Naive thymus-derived CD8-positive, alpha-beta T cell (primary cell): ENCODE measurements around the gene MZT2B. TPM values are rescaled to one million over a fixed set of nuclear protein-coding genes. Genes with fewer than 3 reads are reported as not detected.
"Not testable (repeated sequence)": the region's sequence is repeated elsewhere in the genome, so short reads cannot be mapped to it uniquely, and the experiment has no call there.

Source experiments
- ATAC-seq, 2 donors: fragments of 150-1000 bp; cut with Tn5 transposase in 1 of 2; sonication (Bioruptor Pico), chemical (Tn5 transposase) in 1 of 2; 1 replicate in 1 of 2; 2 replicates in 1 of 2; pipeline ENCODE4 v1.10.0; 2021; ENCODE audit warnings: mild to moderate bottlenecking in 2 of 2, moderate library complexity in 2 of 2
- POLR2A ChIA-PET: fragments of 350-600 bp; sonication (Branson Sonifier 250); formaldehyde crosslinking; loops from one replicate; lab custom pipeline; 2021; ENCODE audit warnings: antibody characterized with exemption; lab: Charles Lee
- DNase-seq, 10 donors: peaks; one replicate each; pipeline versions ENCODE4 v3.0.0 to v3.0.0-alpha.2; 2020 to 2022
- H3K27ac Mint-ChIP-seq, 10 donors: one replicate each; pipeline ENCODE4 v1.8.0; 2020 to 2022; ENCODE audit warnings: mild to moderate bottlenecking in 10 of 10, mixed read lengths in 10 of 10, moderate library complexity in 4 of 10, inconsistent platforms in 1 of 10
- H3K27me3 Mint-ChIP-seq, 5 donors: one replicate each; pipeline ENCODE4 v1.8.0; 2021 to 2022; ENCODE audit warnings: mixed read lengths in 5 of 5
- H3K36me3 Mint-ChIP-seq, 3 donors: one replicate each; pipeline ENCODE4 v1.8.0; 2020 to 2022; ENCODE audit warnings: mixed read lengths in 3 of 3, mild to moderate bottlenecking in 2 of 3, inconsistent platforms in 1 of 3
- H3K4me1 Mint-ChIP-seq, 4 donors: one replicate each; pipeline ENCODE4 v1.8.0; 2021 to 2022; ENCODE audit warnings: mixed read lengths in 4 of 4
- H3K4me3 Mint-ChIP-seq, 10 donors: one replicate each; pipeline ENCODE4 v1.8.0; 2020 to 2022; ENCODE audit warnings: mild to moderate bottlenecking in 10 of 10, mixed read lengths in 10 of 10, moderate library complexity in 6 of 10, inconsistent platforms in 1 of 10
- H3K9me3 Mint-ChIP-seq, 9 donors: one replicate each; pipeline ENCODE4 v1.8.0; 2020 to 2022; ENCODE audit warnings: mixed read lengths in 9 of 9, mild to moderate bottlenecking in 3 of 9, inconsistent platforms in 1 of 9, moderate library complexity in 1 of 9
- polyA plus RNA-seq, 3 donors: library from polyadenylated mRNA; unstranded; fragments of 300-500 nt; fragmentation: Illumina TruSeq; gene quantifications; one replicate each; pipeline ENCODE4 v1.2.3, GENCODE V29; 2021
- total RNA-seq, 8 experiments: library from RNA in 2 of 8; stranded (reverse) in 2 of 8; gene quantifications; one replicate each; pipeline ENCODE4 v1.2.3 and lab custom pipeline; 2021 to 2026

MZT2B gene
- total and polyA plus RNA-seq, 5 experiments from 2014 or later, result 171 to 217 (median 189) TPM

- ATAC-seq, H3K36me3 Mint-ChIP-seq, H3K9me3 Mint-ChIP-seq, POLR2A ChIA-PET, DNase-seq: not testable (repeated sequence)
- Mint-ChIP-seq H3K4me1 (peaks cover 5 to 14% (median 7%) of the 10 kb centered on the region in 4 donors), H3K27me3 (peaks cover 6 to 14% (median 10%) of the 10 kb centered on the region in 5 donors), H3K4me3 (peak overlapping the region in 8 of 10 donors; percentile 36 to 86 (median 62)), H3K27ac (peak overlapping the region in 3 of 10 donors; percentile 43 to 60 (median 53))
Measured at GRCh38 chr2:130142396-130143265, 39.4 kb upstream of the MZT2B start.

GRCh38 chr2:130143266-130144039 lies 38.6 kb upstream of the MZT2B start:
- H3K27me3 Mint-ChIP-seq, result peaks cover 6 to 14% (median 9%) of the 10 kb centered on the region in 5 donors
- POLR2A ChIA-PET, DNase-seq: not testable (repeated sequence)

DNA sequence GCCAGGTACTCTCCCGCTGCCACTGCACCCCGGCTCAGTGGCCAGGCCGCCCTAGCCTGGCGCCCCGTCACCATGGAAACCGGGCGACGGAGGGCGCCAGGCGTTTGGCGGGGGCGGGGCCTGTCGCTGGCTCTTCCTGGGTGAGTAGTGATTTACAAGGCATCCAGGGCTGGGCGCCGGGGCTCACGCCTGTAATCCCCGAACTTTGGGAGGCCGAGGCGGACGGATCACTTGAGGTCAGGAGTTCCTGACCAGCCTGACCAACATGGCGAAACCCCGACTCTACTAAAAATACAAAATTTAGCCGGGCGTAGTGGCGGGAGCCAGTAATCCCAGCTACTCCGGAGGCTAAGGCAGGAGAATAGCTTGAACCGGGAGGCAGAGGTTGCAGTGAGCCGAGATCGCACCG lies 37.1 kb upstream of the MZT2B start, which contains the start of gene CCDC74B:
Gene CCDC74B, minus strand, starts transcription at position 107 of the 409 bp plus-strand sequence. CDS start 116 bp downstream, outside the sequence.
- Mint-ChIP-seq H3K27ac (peak within 1 kb of the TSS in 2 of 10 donors; percentile 59 to 69), H3K4me1 (peaks cover 5 to 15% (median 7%) of the 10 kb centered on the region in 4 donors)

More at GRCh38 chr2:130143266-130144039, 38.6 kb upstream of the MZT2B start:
- ATAC-seq, H3K9me3 Mint-ChIP-seq, H3K36me3 Mint-ChIP-seq: not testable (repeated sequence)
- H3K4me3 Mint-ChIP-seq, result peak overlapping the region; percentile 42 to 86 (median 78)
- peaks cover 5 to 14% (median 7%) of the 10 kb centered on the region in 4 donors for H3K4me1 Mint-ChIP-seq
- peak overlapping the region in 3 of 10 donors; percentile 43 to 60 (median 58) for H3K27ac Mint-ChIP-seq

DNA sequence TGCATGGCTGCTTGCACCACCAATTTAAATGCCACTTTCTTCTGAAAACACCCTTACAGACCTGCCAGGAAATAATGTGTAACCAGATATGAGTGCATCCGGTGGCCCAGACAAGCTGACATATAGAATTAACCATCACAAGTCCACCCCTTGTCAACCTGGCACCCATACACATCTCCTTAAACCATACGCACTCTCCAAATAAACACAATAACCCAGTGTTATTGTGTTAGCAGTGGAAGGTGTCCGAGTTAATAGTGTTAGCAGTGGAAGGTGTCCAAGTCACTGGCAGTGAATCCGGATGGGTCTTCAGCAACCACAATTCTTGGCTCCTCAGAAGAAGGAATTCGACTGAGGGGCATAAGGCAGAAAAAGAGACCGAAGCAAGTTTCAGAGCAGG lies 33.5 kb upstream of the MZT2B start:
- H3K4me3 Mint-ChIP-seq, DNase-seq, ATAC-seq, H3K27me3 Mint-ChIP-seq, POLR2A ChIA-PET, H3K9me3 Mint-ChIP-seq, H3K4me1 Mint-ChIP-seq, H3K36me3 Mint-ChIP-seq: not testable (repeated sequence)
- peak overlapping the region in 1 of 10 donors; percentile 8 for H3K27ac Mint-ChIP-seq

More for the DNA sequence above, 37.1 kb upstream of the MZT2B start, which contains the start of gene CCDC74B:
- POLR2A ChIA-PET, result interaction anchor here (1.2 kb wide), 1 partner anchor 37 kb away, joined by 4 read pairs; the partner anchor contains the start of genes MZT2B and SMPD4
- DNase-seq, result peak; percentile 30 to 77 (median 52)
- H3K4me3 Mint-ChIP-seq, result peak within 1 kb of the TSS; percentile 71 to 87 (median 81)
- peak; percentile 87 to 93 for ATAC-seq
- not testable (repeated sequence) for H3K9me3 Mint-ChIP-seq, H3K36me3 Mint-ChIP-seq
- peaks cover 6 to 14% (median 9%) of the 10 kb centered on the region in 5 donors for H3K27me3 Mint-ChIP-seq

GRCh38 chr2:130150181-130151144 lies 31.6 kb upstream of the MZT2B start:
- H3K27ac Mint-ChIP-seq, result peak overlapping the region in 2 of 10 donors; percentile 30 to 71
- no peak for ATAC-seq
- no peak for DNase-seq
- POLR2A ChIA-PET, result interaction anchor here (0.6 kb wide), 1 partner anchor 29 kb away, joined by 4 read pairs; no protein-coding TSS in a partner anchor
- H3K4me1 Mint-ChIP-seq, result peaks cover 0 to 1% (median under 1%) of the 10 kb centered on the region in 4 donors
- peaks cover 0 to 16% (median 2%) of the 10 kb centered on the region in 3 donors for H3K36me3 Mint-ChIP-seq
- H3K27me3 Mint-ChIP-seq, result peaks cover 0 to 5% (median 3%) of the 10 kb centered on the region in 5 donors
- peak overlapping the region in 1 of 10 donors; percentile 56 for H3K4me3 Mint-ChIP-seq
- no peaks in the 10 kb centered on the region for H3K9me3 Mint-ChIP-seq

DNA sequence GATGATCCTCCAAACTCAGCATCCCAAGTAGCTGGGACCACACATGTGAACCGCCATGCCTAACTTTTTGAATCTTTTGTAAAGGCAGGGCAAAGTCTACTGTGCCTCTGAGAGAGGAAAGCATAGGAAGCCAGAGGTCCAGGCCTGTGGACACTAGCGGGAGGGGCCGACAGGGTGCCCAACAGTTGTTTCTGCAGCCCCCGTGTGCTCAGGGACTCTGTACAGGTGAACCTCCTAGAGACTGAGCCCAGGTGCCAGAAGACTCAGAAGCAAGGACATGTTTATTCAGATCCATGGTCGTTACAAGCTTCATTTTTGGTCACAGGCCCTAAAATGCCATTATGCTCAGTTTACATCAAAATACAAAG lies 30.9 kb upstream of the MZT2B start:
- H3K27me3 Mint-ChIP-seq, H3K27ac Mint-ChIP-seq, POLR2A ChIA-PET, H3K9me3 Mint-ChIP-seq, DNase-seq, ATAC-seq, H3K4me1 Mint-ChIP-seq, H3K4me3 Mint-ChIP-seq: not testable (repeated sequence)
- H3K36me3 Mint-ChIP-seq, result peaks cover 0 to 16% (median 2%) of the 10 kb centered on the region in 3 donors

DNA sequence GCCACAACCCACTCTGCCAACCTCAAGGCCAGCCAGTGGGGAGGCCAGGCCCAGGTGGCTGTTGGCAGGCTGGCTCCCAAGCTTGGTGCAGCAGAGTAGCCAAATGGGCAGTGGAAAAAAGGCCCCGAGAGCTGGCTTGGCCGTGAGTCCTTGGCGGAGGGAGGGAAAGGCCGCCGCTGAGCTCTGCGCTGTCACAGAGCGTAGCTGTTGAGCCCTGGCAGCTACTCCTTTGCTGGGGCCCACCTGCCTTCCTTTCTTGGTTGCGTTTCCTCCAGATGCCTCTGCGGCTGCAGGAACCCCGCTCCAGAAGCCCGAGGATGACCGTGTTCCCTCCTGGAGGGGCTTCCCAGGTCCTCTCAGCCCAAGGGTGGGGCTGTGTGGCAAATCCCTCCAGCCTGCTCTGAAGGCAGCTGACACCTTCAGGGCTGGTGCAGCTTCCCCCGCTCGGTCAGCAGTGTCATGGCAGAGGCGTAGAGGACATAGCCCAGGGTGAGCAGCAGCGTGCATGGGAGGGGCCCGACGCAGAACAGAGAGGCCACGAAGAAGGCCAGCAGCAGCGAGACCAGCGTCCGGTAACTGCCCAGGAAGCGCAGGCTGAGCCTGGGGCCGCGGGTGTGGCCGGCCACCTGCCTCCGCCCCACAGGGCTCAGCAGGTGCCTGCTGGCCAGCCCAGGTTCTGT lies 29.8 kb upstream of the MZT2B start:
- H3K27me3 Mint-ChIP-seq, H3K4me1 Mint-ChIP-seq, H3K9me3 Mint-ChIP-seq, POLR2A ChIA-PET, DNase-seq, H3K4me3 Mint-ChIP-seq, ATAC-seq, H3K27ac Mint-ChIP-seq: not testable (repeated sequence)
- peaks cover 0 to 16% (median 2%) of the 10 kb centered on the region in 3 donors for H3K36me3 Mint-ChIP-seq

DNA sequence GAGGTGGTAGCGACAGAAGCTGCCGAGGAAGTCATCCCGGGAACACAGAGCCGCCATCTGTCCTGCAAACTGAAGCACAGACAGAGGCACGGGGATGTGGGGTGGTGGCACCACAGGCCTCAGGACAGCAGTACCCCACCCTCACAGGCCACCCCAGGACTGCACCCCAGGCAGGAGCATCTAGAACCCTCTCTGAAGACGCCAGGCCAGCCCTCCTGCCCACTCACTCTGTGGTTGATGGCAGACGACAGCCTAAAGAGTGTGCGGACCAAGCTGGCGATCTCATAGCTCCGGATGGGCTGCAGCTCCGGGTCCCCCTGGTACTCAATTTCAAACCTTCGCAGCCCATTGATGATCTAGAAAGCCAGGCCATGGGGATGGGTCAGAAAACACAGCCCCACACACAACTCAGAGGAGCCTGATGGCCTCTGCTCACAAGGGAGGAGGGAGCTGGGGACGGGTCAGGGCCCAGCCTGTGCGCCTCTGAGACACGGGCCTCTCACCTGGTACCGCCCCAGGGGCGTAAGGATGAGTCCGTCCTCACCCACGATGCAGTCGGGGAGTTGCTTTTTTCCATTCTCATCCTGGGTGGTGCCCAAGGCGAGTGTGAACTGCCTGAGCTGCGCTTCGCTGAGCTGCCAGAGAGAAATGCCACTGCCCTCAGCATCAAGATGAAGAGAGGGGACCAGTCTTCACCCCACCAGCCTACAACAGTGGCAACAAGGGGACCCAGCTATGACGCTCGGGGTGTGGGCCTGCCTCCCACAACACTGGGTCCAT lies 29.1 kb upstream of the MZT2B start:
- Mint-ChIP-seq H3K9me3 (no peaks in the 10 kb centered on the region), H3K4me3 (no peak overlapping the region), H3K4me1 (peaks cover 0 to 5% (median under 1%) of the 10 kb centered on the region in 4 donors), H3K27ac (peak overlapping the region in 1 of 10 donors; percentile 27), H3K27me3 (no peaks in the 10 kb centered on the region), H3K36me3 (peaks cover 0 to 21% (median 2%) of the 10 kb centered on the region in 3 donors)
- ATAC-seq (no peak), DNase-seq (no peak)
- POLR2A ChIA-PET, result no interaction called here

- H3K27ac Mint-ChIP-seq, H3K27me3 Mint-ChIP-seq, DNase-seq, ATAC-seq, POLR2A ChIA-PET, H3K9me3 Mint-ChIP-seq, H3K4me3 Mint-ChIP-seq: not testable (repeated sequence)
- Mint-ChIP-seq H3K4me1 (peaks cover 0 to 12% (median 2%) of the 10 kb centered on the region in 4 donors), H3K36me3 (peaks cover 0 to 21% (median 2%) of the 10 kb centered on the region in 3 donors)
Measured at GRCh38 chr2:130153721-130154422, 28.2 kb upstream of the MZT2B start.

- Mint-ChIP-seq H3K4me1 (peaks cover 0 to 12% (median 2%) of the 10 kb centered on the region in 4 donors), H3K36me3 (peaks cover 0 to 23% (median 2%) of the 10 kb centered on the region in 3 donors)
- DNase-seq, H3K4me3 Mint-ChIP-seq, ATAC-seq, H3K9me3 Mint-ChIP-seq, H3K27ac Mint-ChIP-seq, H3K27me3 Mint-ChIP-seq, POLR2A ChIA-PET: not testable (repeated sequence)
Measured at GRCh38 chr2:130154423-130154770, 27.7 kb upstream of the MZT2B start.
